Caco-2 (cell line): ENCODE results near the gene NRF1. TPM values are rescaled to one million over a fixed set of nuclear protein-coding genes. Genes with fewer than 3 reads are reported as not detected.

Source experiments
- BruUV-seq: library from RNA; stranded (reverse); fragments of 400-500 nt; replicated peaks from 2 replicates; lab custom pipeline; 2021; lab: Mats Ljungman, UMichigan
- CTCF ChIA-PET: fragments of 300-600 bp; sonication (Branson Sonifier 250); formaldehyde crosslinking; loops from one replicate; lab custom pipeline; 2022; ENCODE audit warnings: antibody characterized with exemption; lab: Charles Lee
- POLR2A ChIA-PET: fragments of 300-600 bp; sonication (Branson Sonifier 250); formaldehyde crosslinking; loops from one replicate; lab custom pipeline; 2022; ENCODE audit warnings: antibody characterized with exemption; lab: Charles Lee
- DNase-seq, 2 experiments: peaks; one replicate each; pipeline versions ENCODE4 v3.0.0 to v3.0.0-alpha.2; 2020 to 2022
- H3K27me3 ChIP-seq: replicated peaks from 2 replicates; pipeline ENCODE4 v1.6.0; 2011; ENCODE audit warnings: low read length; ENCODE audit not compliant: control insufficient read depth, insufficient read depth
- H3K36me3 ChIP-seq: 2 replicates; pipeline ENCODE4 v1.5.1; 2011; ENCODE audit warnings: low read length; ENCODE audit not compliant: control insufficient read depth, insufficient read depth
- H3K4me1 ChIP-seq: fragments of 250-450 bp; sonication (Bioruptor Pico); 2 replicates; pipeline ENCODE4 v1.5.1; 2020; ENCODE audit warnings: mild to moderate bottlenecking
- H3K4me3 ChIP-seq: 2 replicates; pipeline ENCODE4 v1.5.1; 2011; ENCODE audit warnings: low read depth, mild to moderate bottlenecking, control low read depth, low read length
- H3K9me3 ChIP-seq: fragments of 250-450 bp; sonication (Bioruptor Pico); 2 replicates; pipeline ENCODE4 v1.5.1; 2020; ENCODE audit warnings: mild to moderate bottlenecking, moderate library complexity
- H3K27ac Mint-ChIP-seq: one replicate; pipeline ENCODE4 v1.8.0; 2022; ENCODE audit warnings: mixed read lengths; ENCODE audit not compliant: unreplicated experiment
- H3K27me3 Mint-ChIP-seq: one replicate; pipeline ENCODE4 v1.8.0; 2022; ENCODE audit warnings: mixed read lengths; ENCODE audit not compliant: insufficient read depth, unreplicated experiment
- H3K36me3 Mint-ChIP-seq: one replicate; pipeline ENCODE4 v1.8.0; 2022; ENCODE audit warnings: mild to moderate bottlenecking, mixed read lengths; ENCODE audit not compliant: insufficient read depth, unreplicated experiment
- H3K4me1 Mint-ChIP-seq: one replicate; pipeline ENCODE4 v1.8.0; 2022; ENCODE audit warnings: low read depth, mixed read lengths; ENCODE audit not compliant: unreplicated experiment
- H3K4me3 Mint-ChIP-seq: one replicate; pipeline ENCODE4 v1.8.0; 2022; ENCODE audit warnings: mild to moderate bottlenecking, moderate library complexity, mixed read lengths; ENCODE audit not compliant: unreplicated experiment
- H3K9me3 Mint-ChIP-seq: one replicate; pipeline ENCODE4 v1.8.0; 2022; ENCODE audit warnings: mixed read lengths; ENCODE audit not compliant: unreplicated experiment
- CTCF ChIP-seq, 2 experiments: fragments of 200-600 bp in 1 of 2; IDR thresholded peaks; 1 replicate in 1 of 2; 2 replicates in 1 of 2; pipeline versions ENCODE4 v1.5.1 to v1.8.0; 2011 to 2022; ENCODE audit warnings: antibody characterized with exemption in 1 of 2, control low read depth in 1 of 2, inconsistent platforms in 1 of 2, low read depth in 1 of 2, low read length in 1 of 2, mild to moderate bottlenecking in 1 of 2, moderate library complexity in 1 of 2; ENCODE audit not compliant: insufficient read depth in 1 of 2, severe bottlenecking in 1 of 2, unreplicated experiment in 1 of 2
- intact Hi-C: fragments of 100-400 bp; cut with micrococcal nuclease; formaldehyde crosslinking; loops from one replicate; pipeline ENCODE4 v1.10.0; 2022; ENCODE audit not compliant: unreplicated experiment
- total RNA-seq: library from RNA; stranded (reverse); gene quantifications from 2 replicates; pipeline ENCODE4 v1.2.3, GENCODE V29; 2022

The NRF1 gene
- total RNA-seq, 1 experiment from 2014 or later, result 22.5 TPM

GRCh38 chr7:129779602-129780256 is 168.2 kb downstream of the NRF1 start:
- POLR2A ChIA-PET, result interaction anchor here (0.6 to 1.9 kb wide), 2 partner anchors 45 to 290 kb away, joined by 4 to 13 read pairs; partner anchors contain the start of gene KLHDC10
- CTCF ChIA-PET, result interaction anchor here (0.6 to 1.7 kb wide), 4 partner anchors 42 to 231 kb away, joined by 3 to 16 read pairs (median 4); no protein-coding TSS in a partner anchor
- Mint-ChIP-seq H3K36me3 (peaks cover 8% of the 10 kb centered on the region), H3K4me1 (peaks cover 6% of the 10 kb centered on the region), H3K27ac (no peak overlapping the region), H3K27me3 (no peaks in the 10 kb centered on the region), H3K9me3 (no peaks in the 10 kb centered on the region), H3K4me3 (peak overlapping the region; percentile 81)
- Histone ChIP-seq H3K4me1 (peaks cover 12% of the 10 kb centered on the region), H3K27me3 (no peaks in the 10 kb centered on the region), H3K36me3 (no peaks in the 10 kb centered on the region), H3K4me3 (peak overlapping the region; percentile 84), H3K9me3 (no peaks in the 10 kb centered on the region)
- DNase-seq, result peak; percentile 53 to 89
- intact Hi-C loops, result loop anchor here (1.0 to 5.0 kb wide), 2 partner anchors 46 to 233 kb away; no protein-coding TSS in a partner anchor
- TF ChIP-seq CTCF (IDR thresholded peaks at IDR 0.05; ENCODE audit: insufficient read depth in 1 of 2, low read depth in 1 of 2, low read length in 1 of 2, severe bottlenecking in 1 of 2, unreplicated experiment in 1 of 2), result no peak
- BruUV-seq, result no TSS peak

- intact Hi-C loops, result loop anchor here (1.0 to 5.0 kb wide), 2 partner anchors 45 to 232 kb away; no protein-coding TSS in a partner anchor
- Mint-ChIP-seq H3K4me3 (peak overlapping the region; percentile 81), H3K27ac (no peak overlapping the region), H3K9me3 (no peaks in the 10 kb centered on the region), H3K27me3 (no peaks in the 10 kb centered on the region), H3K36me3 (peaks cover 8% of the 10 kb centered on the region), H3K4me1 (peaks cover 6% of the 10 kb centered on the region)
- Histone ChIP-seq H3K4me3 (peak overlapping the region; percentile 84), H3K9me3 (no peaks in the 10 kb centered on the region), H3K36me3 (no peaks in the 10 kb centered on the region), H3K4me1 (peaks cover 12% of the 10 kb centered on the region), H3K27me3 (no peaks in the 10 kb centered on the region)
- POLR2A ChIA-PET, result interaction anchor here (0.6 to 1.9 kb wide), 3 partner anchors 28 to 290 kb away, joined by 3 to 13 read pairs (median 4); partner anchors contain the start of gene KLHDC10
- DNase-seq, result peak; percentile 96 to 97
- CTCF ChIA-PET, result interaction anchor here (1.2 to 1.7 kb wide), 3 partner anchors 41 to 45 kb away, joined by 4 to 16 read pairs (median 7); no protein-coding TSS in a partner anchor
- no peak for TF ChIP-seq CTCF (IDR thresholded peaks at IDR 0.05; ENCODE audit: insufficient read depth in 1 of 2, low read depth in 1 of 2, low read length in 1 of 2, severe bottlenecking in 1 of 2, unreplicated experiment in 1 of 2)
- BruUV-seq, result TSS peak; percentile 27
Observed at GRCh38 chr7:129780257-129780973, 168.9 kb downstream of the NRF1 start.
